Trophoblast cell (in vitro differentiated cells and primary cell): Measurements from ENCODE around the gene PAXX.

Experiments
- DNase-seq, 2 donors: peaks; one replicate each; pipeline ENCODE4 v3.0.0-alpha.2; 2016
- H2AFZ ChIP-seq: 2 replicates; pipeline ENCODE4 v1.6.1; 2013; ENCODE audit warnings: low read length, moderate library complexity, mild to moderate bottlenecking; ENCODE audit not compliant: insufficient read depth, poor library complexity
- H2AK5ac ChIP-seq: 2 replicates; pipeline ENCODE4 v1.6.1; 2013; ENCODE audit warnings: mild to moderate bottlenecking, low read length
- H2BK120ac ChIP-seq: 2 replicates; pipeline ENCODE4 v1.6.1; 2013; ENCODE audit warnings: low read length, mild to moderate bottlenecking, moderate library complexity; ENCODE audit not compliant: insufficient read depth, poor library complexity
- H2BK12ac ChIP-seq: 2 replicates; pipeline ENCODE4 v1.6.1; 2013; ENCODE audit warnings: mild to moderate bottlenecking, low read length, moderate library complexity
- H2BK5ac ChIP-seq: 2 replicates; pipeline ENCODE4 v1.6.1; 2013; ENCODE audit warnings: low read length, low read depth, moderate library complexity, mild to moderate bottlenecking; ENCODE audit not compliant: poor library complexity
- H3K14ac ChIP-seq: 2 replicates; pipeline ENCODE4 v1.6.1; 2013; ENCODE audit warnings: mild to moderate bottlenecking, low read length
- H3K18ac ChIP-seq: 2 replicates; pipeline ENCODE4 v1.6.1; 2013; ENCODE audit warnings: mild to moderate bottlenecking, low read length
- H3K23ac ChIP-seq: 2 replicates; pipeline ENCODE4 v1.6.1; 2013; ENCODE audit warnings: low read length
- H3K27ac ChIP-seq: 2 replicates; pipeline ENCODE4 v1.5.1; 2013; ENCODE audit warnings: low read depth, mild to moderate bottlenecking, inconsistent platforms, low read length, moderate library complexity
- H3K27me3 ChIP-seq: 2 replicates; pipeline ENCODE4 v1.6.1; 2013; ENCODE audit warnings: inconsistent platforms, mild to moderate bottlenecking, low read length, moderate library complexity; ENCODE audit not compliant: insufficient read depth
- H3K36me3 ChIP-seq, 2 experiments: 1 replicate in 1 of 2; 2 replicates in 1 of 2; pipeline ENCODE4 v1.6.1; 2013; ENCODE audit warnings: low read length in 2 of 2, mild to moderate bottlenecking in 2 of 2, moderate library complexity in 1 of 2; ENCODE audit not compliant: insufficient read depth in 2 of 2, control insufficient read depth in 1 of 2
- H3K4ac ChIP-seq: 2 replicates; pipeline ENCODE4 v1.6.1; 2013; ENCODE audit warnings: low read depth, mild to moderate bottlenecking, low read length, moderate library complexity
- H3K4me1 ChIP-seq, 2 experiments: 1 replicate in 1 of 2; 2 replicates in 1 of 2; pipeline ENCODE4 v1.6.1; 2013; ENCODE audit warnings: low read length in 2 of 2, mild to moderate bottlenecking in 2 of 2, moderate library complexity in 1 of 2; ENCODE audit not compliant: insufficient read depth in 2 of 2, control insufficient read depth in 1 of 2
- H3K4me2 ChIP-seq: 2 replicates; pipeline ENCODE4 v1.6.1; 2013; ENCODE audit warnings: inconsistent platforms, mild to moderate bottlenecking, low read length, moderate library complexity
- H3K4me3 ChIP-seq: 2 replicates; pipeline ENCODE4 v1.5.1; 2013; ENCODE audit warnings: mild to moderate bottlenecking, low read depth, low read length, inconsistent platforms
- H3K79me1 ChIP-seq: one replicate; pipeline ENCODE4 v1.6.1; 2013; ENCODE audit warnings: low read length
- H3K79me2 ChIP-seq: 2 replicates; pipeline ENCODE4 v1.6.1; 2013; ENCODE audit warnings: low read length, mild to moderate bottlenecking; ENCODE audit not compliant: control insufficient read depth, insufficient read depth, poor library complexity
- H3K9ac ChIP-seq: 2 replicates; pipeline ENCODE4 v1.6.1; 2013; ENCODE audit warnings: mild to moderate bottlenecking, low read length
- H3K9me3 ChIP-seq: 2 replicates; pipeline ENCODE4 v1.6.1; 2013; ENCODE audit warnings: low read depth, mild to moderate bottlenecking, control low read depth, inconsistent platforms, low read length; ENCODE audit not compliant: insufficient read depth
- H4K12ac ChIP-seq: 2 replicates; pipeline ENCODE4 v1.6.1; 2013; ENCODE audit warnings: low read depth, mild to moderate bottlenecking, low read length, moderate library complexity
- H4K8ac ChIP-seq: 2 replicates; pipeline ENCODE4 v1.6.1; 2013; ENCODE audit warnings: low read depth, mild to moderate bottlenecking, low read length, moderate library complexity
- H4K91ac ChIP-seq: one replicate; pipeline ENCODE4 v1.6.1; 2013; ENCODE audit warnings: low read depth, mild to moderate bottlenecking, low read length, moderate library complexity
- WGBS: extraction: QIAGEN DNeasy Blood & Tissue Kit; methylation state at CpG from one replicate; pipeline ENCODE4 v1.1.7; 2013; ENCODE audit warnings: missing lambda C conversion rate; ENCODE audit not compliant: insufficient read length, insufficient coverage; ENCODE audit errors: extremely low coverage; 5-methylcytosine and 5-hydroxymethylcytosine counted together

PAXX gene

GRCh38 chr9:136982232-136983051, 9.8 kb upstream of the PAXX start, which contains the start of gene LCNL1:
TSS of gene LCNL1 (plus strand) at chr9:136982993. CDS start at chr9:136983587, 594 bp downstream.
- peaks cover 7% of the 10 kb centered on the region for H3K9me3 ChIP-seq
- peaks cover 7 to 12% of the 10 kb centered on the region in 2 experiments for H3K4me1 ChIP-seq
- no CpG with 5 or more reads among the region's 18 CpGs for WGBS
- no peak within 1 kb of the TSS for H4K8ac ChIP-seq
- no peak within 1 kb of the TSS for H3K4me3 ChIP-seq
- H3K4ac ChIP-seq, result no peak within 1 kb of the TSS
- H3K27ac ChIP-seq, result no peak within 1 kb of the TSS
- no peak for DNase-seq
- H3K36me3 ChIP-seq, result no peaks in the 10 kb centered on the region
- H3K23ac ChIP-seq, result no peak within 1 kb of the TSS
- no peak within 1 kb of the TSS for H3K4me2 ChIP-seq
- no peak within 1 kb of the TSS for H3K14ac ChIP-seq
- H2BK5ac ChIP-seq, result no peak within 1 kb of the TSS
- H2BK120ac ChIP-seq, result no peak within 1 kb of the TSS
- H3K18ac ChIP-seq, result no peak within 1 kb of the TSS
- H3K27me3 ChIP-seq, result peaks cover 9% of the 10 kb centered on the region
- H3K79me2 ChIP-seq, result no peaks in the 10 kb centered on the region
- no peak within 1 kb of the TSS for H2AFZ ChIP-seq
- no peak within 1 kb of the TSS for H2AK5ac ChIP-seq
- no peak within 1 kb of the TSS for H4K91ac ChIP-seq
- no peak within 1 kb of the TSS for H4K12ac ChIP-seq
- no peak within 1 kb of the TSS for H3K9ac ChIP-seq
- no peak within 1 kb of the TSS for H2BK12ac ChIP-seq
- H3K79me1 ChIP-seq, result peaks cover 3% of the 10 kb centered on the region

- Histone ChIP-seq H3K79me1 (peaks cover 4% of the 10 kb centered on the region), H3K27ac (no peak overlapping the region), H3K4me1 (peaks cover 7 to 9% of the 10 kb centered on the region in 2 experiments), H3K27me3 (peaks cover 9% of the 10 kb centered on the region), H4K8ac (no peak overlapping the region), H3K4ac (no peak overlapping the region), H2AFZ (no peak overlapping the region), H2BK12ac (no peak overlapping the region), H3K36me3 (no peaks in the 10 kb centered on the region), H4K12ac (no peak overlapping the region), H2BK5ac (no peak overlapping the region), H4K91ac (no peak overlapping the region), H3K4me3 (no peak overlapping the region), H3K9me3 (peaks cover 4% of the 10 kb centered on the region), H3K14ac (no peak overlapping the region), H2AK5ac (no peak overlapping the region), H3K79me2 (no peaks in the 10 kb centered on the region), H3K4me2 (no peak overlapping the region), H3K9ac (no peak overlapping the region), H3K23ac (no peak overlapping the region), H3K18ac (no peak overlapping the region), H2BK120ac (no peak overlapping the region)
- no peak for DNase-seq
- no CpG with 5 or more reads among the region's 9 CpGs for WGBS
Observed at GRCh38 chr9:136983167-136983566, 9.1 kb upstream of the PAXX start.

GRCh38 chr9:136983656-136984314, 8.4 kb upstream of the PAXX start:
- Histone ChIP-seq H4K12ac (no peak overlapping the region), H2AK5ac (no peak overlapping the region), H3K79me2 (no peaks in the 10 kb centered on the region), H2BK12ac (no peak overlapping the region), H3K4ac (no peak overlapping the region), H2AFZ (no peak overlapping the region), H3K79me1 (peaks cover 4% of the 10 kb centered on the region), H2BK120ac (no peak overlapping the region), H3K9me3 (peaks cover 4% of the 10 kb centered on the region), H3K4me1 (peaks cover 7 to 9% of the 10 kb centered on the region in 2 experiments), H3K9ac (no peak overlapping the region), H3K18ac (no peak overlapping the region), H3K36me3 (no peaks in the 10 kb centered on the region), H2BK5ac (no peak overlapping the region), H3K27ac (no peak overlapping the region), H3K14ac (no peak overlapping the region), H3K4me2 (no peak overlapping the region), H4K8ac (no peak overlapping the region), H4K91ac (no peak overlapping the region), H3K4me3 (no peak overlapping the region), H3K27me3 (peaks cover 9% of the 10 kb centered on the region), H3K23ac (no peak overlapping the region)
- no peak for DNase-seq
- WGBS, result no CpG with 5 or more reads among the region's 11 CpGs

- DNase-seq, result no peak
- Histone ChIP-seq H4K8ac (no peak overlapping the region), H4K12ac (no peak overlapping the region), H3K23ac (no peak overlapping the region), H3K4me1 (peaks cover 7 to 9% of the 10 kb centered on the region in 2 experiments), H2BK5ac (no peak overlapping the region), H3K18ac (no peak overlapping the region), H3K36me3 (no peaks in the 10 kb centered on the region), H2BK120ac (no peak overlapping the region), H2BK12ac (no peak overlapping the region), H4K91ac (peak overlapping the region; percentile 2), H3K79me2 (no peaks in the 10 kb centered on the region), H3K27ac (no peak overlapping the region), H3K4me2 (no peak overlapping the region), H3K79me1 (peaks cover 4% of the 10 kb centered on the region), H3K14ac (no peak overlapping the region), H3K9me3 (peaks cover 4% of the 10 kb centered on the region), H2AFZ (no peak overlapping the region), H3K9ac (no peak overlapping the region), H2AK5ac (no peak overlapping the region), H3K4me3 (no peak overlapping the region), H3K4ac (no peak overlapping the region), H3K27me3 (peaks cover 9% of the 10 kb centered on the region)
- no CpG with 5 or more reads among the region's 29 CpGs for WGBS
Observed at GRCh38 chr9:136984464-136985026, 7.7 kb upstream of the PAXX start.
